Activated naive CD4-positive, alpha-beta T cell treated with Interleukin-2 at 50 U/mL for 16 hours (primary cell): ENCODE results near the gene EPB41L4A.
"Not testable (repeated sequence)": the region's sequence is repeated elsewhere in the genome, so short reads cannot be mapped to it uniquely, and the experiment has no call there.

ENCODE experiments used
- DNase-seq: peaks from one replicate; pipeline ENCODE4 v3.0.0-alpha.2; 2020

The EPB41L4A gene

DNA sequence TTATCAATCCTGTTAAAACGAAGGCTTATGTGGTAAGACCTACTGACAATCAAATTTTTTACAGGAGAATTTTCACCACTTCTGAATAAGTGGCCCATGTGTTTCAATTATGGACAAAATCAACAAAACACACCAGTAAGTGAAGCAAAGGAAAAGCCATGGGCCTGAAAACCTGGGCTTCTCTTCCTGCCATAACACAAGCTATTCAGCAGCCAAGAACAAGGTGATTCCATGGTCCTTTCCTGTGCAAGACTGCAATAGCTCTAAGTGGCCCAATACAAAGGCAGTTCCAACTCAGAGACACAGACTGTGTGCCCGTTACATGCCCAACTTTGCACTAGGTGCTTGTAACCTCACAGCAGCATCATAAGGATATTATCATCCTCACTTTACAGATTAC lies 168.5 kb downstream of the EPB41L4A start:
- DNase-seq: no peak

DNA sequence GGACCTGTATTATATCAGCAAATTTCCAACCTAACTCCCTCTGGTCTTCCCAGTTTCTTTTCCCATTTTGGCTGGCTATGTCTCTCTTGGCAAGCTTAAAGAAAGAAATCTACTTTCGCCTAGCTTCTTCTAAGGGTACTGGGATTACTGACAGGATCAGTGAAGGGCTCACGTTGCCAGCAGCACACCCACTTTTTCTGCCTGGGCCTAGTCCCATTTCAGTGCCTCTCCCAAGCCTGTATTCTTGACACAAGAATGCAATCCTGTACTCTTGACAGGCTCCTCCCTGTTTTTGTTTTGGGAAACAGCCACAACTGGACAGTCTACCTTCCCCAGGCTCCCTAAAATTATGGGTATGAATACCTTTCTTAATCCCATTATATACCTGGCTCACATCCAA lies 170.5 kb downstream of the EPB41L4A start:
- DNase-seq: no peak

DNA sequence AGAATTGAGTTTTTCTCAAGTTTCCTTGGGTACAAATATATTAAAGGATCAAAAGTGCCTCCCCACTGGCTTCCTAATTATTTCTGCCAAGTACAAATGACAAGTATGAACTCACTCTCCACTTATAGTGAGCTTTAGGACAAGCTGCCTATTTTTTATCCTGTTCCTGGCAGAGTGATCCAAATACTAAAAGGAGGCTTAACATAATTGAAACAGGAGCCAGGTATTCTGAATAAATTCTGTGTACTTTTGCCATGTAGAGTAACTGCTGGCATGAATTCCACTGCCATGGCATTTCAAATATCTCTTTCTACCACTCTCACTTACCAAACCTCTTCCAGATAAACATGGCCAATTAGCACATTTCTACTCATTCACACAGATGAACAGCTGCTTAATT lies 171.1 kb downstream of the EPB41L4A start:
- no peak for DNase-seq

DNA sequence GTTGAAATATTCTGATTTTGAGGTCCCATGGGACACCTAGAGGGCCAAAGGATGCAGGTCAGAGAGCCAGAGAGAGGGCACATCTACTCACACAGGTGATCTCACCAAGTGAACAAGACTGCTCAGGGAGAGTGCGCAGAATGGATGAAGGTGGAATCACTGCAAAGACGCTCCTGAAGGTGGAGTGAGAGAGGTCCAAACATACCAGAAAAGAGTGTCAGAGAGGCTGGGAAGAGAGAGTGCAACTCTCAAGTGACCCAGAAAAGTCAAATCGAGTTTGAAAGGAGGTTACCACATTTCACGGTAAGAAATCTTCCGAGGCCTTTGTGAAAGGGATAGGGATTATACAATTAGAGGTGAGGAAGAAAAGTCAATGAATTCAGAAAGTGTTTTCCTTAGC lies 173.4 kb downstream of the EPB41L4A start:
- no peak for DNase-seq

DNA sequence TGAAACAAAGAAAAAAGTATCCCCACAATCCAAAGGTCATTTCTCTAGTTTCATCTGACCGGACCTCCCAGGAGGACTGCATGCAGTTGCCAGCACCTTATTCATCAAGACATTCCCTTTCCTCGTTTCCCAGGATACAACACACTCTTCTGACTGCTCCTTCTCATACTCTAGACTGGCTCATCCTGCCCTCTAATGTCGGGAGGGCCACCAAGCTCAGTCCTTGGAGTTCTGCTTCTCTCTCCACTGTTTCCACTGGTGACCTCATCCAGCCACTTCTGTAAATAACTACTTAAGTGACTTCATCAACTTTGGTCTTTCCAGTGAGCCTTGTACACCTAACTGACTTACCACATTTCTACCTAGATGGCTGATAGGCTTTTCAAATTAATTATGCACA lies 179.1 kb downstream of the EPB41L4A start:
- DNase-seq: no peak

DNA sequence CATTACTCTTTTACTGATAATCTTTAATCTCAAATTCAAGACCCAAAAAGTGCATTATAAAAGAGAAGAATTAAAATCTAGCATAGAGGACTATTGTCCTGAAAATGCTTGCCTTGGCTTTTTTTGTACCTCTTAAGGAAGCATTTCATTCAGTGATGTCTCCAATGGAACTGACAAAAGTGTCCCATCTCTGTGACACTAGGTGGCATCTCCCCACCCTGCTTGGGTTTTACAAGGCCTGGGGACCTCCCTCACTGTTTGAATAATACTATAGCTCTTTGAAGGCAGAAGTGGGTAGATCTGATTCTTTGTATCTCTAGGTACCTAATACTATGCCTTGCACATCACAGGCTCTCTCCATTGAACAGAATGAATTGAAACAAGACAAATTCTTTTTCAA lies 180.6 kb downstream of the EPB41L4A start:
- no peak for DNase-seq

DNA sequence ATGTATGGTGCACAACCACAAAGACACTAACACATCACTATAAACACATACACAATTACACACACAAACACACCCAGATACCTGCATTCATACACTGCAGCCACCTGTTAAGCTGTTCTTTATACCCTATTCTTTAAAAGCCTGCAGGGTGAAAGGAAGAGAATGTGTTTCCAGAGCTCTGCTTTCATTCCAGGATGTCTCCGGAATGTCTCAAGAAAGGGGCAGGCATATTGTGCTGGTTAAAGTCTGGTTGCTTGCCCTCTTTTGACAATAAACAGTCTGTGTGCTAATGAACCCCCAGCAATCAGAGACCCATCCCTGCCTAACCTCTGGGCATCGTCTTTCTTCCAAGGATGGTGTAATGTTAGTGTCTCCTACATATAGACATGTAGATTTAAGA lies 181.6 kb downstream of the EPB41L4A start:
- DNase-seq: no peak

DNA sequence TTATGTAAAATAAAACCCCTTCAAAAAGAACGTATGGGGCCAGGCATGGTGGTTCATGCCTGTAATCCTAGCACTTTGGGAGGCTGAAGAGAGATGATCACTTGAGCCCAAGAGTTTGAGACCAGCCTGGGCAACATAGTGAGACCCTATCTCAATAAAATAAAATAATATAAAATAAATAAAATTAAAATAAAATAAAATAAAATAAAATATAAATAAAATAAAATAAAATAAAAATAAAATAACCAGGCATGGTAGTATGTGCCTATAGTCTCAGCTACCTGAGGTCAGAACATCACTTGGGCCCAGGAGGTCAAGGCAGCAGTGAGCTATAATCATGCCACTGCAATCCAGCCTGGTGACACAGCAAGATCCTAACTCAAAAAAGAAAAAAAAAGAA lies 185.1 kb downstream of the EPB41L4A start:
- DNase-seq: no peak

DNA sequence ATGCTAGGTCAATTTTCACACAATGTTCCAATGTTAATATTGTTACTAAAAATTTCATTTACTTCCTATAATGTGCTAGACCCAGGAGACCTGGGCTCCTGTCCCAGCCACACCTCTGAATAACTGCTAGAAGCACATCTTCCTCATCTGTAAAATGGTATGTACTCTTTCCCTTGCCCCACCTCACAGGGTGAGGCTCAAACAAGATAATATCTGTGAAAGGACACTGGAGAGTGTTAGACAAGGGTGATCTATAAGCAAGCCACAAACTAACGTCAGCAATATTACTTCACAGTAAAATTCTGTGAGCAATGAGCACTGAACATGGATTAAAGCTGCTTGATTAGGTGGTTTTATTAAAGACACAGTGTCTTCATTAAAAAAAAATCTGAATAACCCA lies 186.4 kb downstream of the EPB41L4A start:
- DNase-seq: no peak

DNA sequence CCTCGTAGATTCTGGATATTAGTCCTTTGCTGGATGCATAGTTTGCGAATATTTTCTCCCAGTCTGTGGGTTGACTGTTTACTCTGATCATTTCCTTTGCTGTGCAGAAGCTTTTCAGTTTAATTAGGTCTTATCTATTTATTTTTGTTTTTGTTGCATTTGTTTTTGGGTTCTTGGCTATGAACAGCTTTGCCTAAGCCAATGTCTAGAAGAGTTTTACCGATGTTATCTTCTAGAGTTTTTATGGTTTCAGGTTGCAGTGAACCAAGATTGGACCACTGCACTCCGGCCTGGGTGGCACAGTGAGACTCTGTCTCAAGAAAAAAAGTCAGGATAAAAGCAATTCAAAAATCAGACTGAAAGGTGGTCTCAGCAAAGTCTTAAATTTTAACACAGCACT lies 188.5 kb downstream of the EPB41L4A start:
- DNase-seq: no peak

DNA sequence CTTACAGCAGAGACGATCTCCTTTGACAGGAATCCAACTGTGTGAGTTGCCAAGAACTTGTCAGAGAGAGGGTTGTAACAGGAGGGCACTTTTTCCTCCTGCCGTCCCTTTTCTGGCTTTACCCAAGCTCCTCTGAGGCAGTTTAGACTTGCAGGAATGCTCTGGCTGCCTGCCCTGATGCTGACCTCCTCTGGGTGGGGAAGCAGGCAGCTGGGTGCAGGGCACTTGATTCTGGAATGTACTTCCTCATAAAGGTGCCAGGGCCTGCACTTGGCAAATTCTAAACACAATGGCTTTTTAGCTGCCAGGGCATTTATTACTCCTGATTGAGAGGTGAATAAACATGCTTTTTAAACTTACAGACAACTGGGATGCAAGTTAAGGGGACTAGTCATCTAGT lies 190.4 kb downstream of the EPB41L4A start:
- DNase-seq: no peak

DNA sequence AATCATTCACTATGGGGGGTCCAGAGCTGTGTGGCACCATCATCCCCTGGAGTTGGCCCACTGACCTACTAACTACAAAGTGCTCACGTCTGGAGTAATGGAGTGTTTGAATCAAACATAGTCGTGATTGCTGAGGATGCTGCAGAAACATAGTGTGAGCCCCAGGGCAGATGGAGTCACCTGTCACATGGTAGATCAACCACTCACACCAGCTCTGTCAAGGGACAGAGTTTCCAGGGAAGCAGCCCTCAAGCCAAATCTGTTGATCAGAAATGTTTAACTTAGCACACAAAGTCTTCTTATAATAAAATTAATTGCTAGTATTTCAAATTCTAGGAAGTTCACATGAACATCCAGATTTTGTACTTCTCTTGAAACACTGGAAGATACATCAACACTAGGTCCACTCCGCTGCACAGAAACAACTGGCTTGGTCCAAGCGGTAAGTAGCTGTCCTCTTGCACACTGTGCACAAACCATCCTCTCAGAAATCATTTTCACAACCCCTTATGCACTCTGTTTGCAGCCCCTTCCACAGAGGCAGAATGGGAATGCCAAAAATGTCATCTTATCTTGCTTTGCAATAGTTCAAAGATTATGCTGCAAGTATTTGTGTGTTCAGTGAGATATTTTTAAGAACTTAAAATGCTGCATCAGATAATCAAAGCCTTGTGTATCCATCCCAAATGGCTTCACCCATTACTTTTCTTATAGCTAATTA lies 191.0 kb downstream of the EPB41L4A start:
- no peak for DNase-seq

DNA sequence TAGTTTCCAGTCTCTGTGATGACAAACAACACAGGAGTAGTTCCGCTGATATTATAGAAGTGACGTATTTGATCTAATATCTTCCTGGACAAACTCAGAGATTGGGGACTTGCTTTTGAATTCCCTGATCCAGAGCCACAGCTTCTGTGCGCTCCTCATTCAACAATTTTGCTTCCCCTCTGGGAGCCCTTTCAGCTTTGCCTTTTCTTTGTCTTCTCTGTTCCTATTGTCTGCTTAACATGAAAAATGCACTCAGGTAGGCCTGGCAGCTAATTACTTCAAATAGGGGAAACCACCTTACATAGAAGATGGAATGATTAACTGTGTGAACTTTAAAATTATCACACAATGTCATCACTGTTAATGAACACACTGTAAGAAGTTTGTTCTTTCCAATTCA lies 192.9 kb downstream of the EPB41L4A start:
- DNase-seq: no peak

DNA sequence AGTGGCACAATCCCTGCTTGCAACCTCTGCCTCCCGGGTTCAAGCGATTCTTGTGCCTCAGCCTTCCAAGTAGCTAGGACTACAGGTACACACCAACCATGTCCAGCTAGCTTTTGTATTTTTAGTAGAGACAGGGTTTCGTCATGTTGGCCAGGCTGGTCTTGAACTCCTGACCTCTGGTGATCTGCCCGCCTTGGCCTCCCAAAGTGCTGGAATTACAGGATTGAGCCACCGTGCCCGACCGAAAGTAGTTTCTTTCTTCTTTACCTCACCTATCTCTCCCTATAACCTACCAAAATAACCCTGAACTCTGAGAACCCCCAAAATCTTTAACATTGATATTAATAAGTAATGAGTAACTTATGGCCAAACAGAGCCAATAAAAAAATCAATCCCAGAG lies 196.1 kb downstream of the EPB41L4A start:
- not testable (repeated sequence) for DNase-seq

DNA sequence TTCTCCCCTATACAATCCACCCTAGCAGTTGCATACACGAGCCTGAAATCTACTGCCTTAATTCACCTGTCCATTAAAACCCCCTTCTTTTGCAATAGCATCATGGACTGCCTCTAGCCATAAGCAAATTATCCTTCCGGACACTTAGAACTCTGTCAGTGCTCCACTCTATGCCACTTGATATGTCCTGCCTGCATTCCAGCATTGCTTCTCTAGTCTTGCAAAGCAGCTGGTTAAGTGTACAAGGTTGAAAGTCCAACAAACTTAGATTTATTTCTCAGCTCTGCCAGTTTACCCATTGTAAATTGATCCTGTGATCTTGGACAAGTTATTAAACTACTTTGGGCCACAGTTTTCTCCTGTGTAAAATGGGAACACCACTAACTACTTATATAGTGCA lies 197.9 kb downstream of the EPB41L4A start:
- no peak for DNase-seq

DNA sequence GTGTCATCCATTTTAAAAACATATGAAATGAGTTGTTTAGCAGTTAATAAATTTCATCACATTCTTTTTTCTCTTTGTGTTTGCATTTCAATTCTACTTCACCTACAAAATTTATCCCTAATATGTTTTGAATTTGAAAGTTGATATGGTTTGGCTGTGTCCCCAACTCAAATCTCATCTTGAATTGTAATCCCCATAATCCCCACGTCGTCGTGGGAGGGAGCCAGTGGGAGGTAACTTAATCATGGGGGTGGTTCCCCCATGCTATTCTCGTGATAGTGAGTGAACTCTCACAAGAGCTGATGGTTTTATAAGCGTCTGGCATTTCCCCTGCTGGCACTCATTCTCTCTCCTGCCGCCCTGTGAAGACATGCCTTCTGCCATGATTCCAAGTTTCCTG lies 200.1 kb downstream of the EPB41L4A start:
- no peak for DNase-seq

DNA sequence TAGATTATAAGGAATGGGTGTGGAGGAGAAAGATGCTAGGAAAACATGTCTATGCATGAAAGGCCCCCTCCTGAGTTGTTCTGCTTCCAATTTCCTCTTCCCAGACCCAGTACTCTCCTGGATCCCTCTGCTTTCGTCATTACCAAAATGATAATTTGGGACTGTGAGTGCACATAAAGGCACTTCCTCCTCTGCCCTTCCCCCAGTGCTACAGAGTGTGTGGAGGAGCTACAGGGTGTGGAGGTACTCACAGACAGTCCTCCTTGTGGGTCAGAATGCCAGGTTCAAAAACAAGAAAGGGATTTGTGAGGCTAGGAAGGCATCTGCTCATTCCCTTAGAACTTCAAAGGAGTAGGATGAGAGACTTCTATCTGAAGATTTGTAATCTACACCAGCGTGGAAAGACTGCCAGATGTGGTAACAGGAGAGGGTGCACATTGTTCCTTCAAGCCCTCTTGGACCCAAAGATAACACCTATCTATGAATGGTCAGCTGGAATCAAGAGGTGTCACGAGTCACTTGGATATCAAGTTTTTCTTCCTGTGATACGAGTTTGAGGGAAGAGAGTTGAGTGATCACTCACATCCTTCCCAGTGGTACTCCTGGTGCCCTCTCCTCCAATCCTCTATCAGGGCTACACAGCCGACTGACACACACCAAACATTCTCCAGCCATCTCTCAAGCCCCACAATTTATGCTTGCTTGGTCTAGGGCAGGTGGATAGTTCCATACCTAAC lies 201.1 kb downstream of the EPB41L4A start:
- no peak for DNase-seq

DNA sequence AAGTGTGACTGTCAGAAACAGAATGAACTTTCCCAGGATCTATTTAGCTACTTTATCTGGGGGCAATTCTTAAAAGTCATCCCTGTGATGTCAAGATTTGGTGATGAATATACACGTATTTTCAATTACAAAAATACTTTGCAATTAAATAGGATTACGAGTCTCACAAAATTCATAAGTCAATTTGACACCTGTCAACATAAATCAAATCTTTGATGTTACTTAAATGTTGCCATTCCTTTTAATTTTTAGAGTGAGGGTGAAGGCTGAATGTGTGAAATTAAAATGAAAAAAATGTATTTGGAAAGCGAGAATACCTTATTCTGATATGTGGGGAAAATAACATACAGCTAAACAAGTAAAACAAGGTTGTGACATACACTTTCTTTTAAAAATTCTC lies 202.9 kb downstream of the EPB41L4A start:
- DNase-seq: no peak

DNA sequence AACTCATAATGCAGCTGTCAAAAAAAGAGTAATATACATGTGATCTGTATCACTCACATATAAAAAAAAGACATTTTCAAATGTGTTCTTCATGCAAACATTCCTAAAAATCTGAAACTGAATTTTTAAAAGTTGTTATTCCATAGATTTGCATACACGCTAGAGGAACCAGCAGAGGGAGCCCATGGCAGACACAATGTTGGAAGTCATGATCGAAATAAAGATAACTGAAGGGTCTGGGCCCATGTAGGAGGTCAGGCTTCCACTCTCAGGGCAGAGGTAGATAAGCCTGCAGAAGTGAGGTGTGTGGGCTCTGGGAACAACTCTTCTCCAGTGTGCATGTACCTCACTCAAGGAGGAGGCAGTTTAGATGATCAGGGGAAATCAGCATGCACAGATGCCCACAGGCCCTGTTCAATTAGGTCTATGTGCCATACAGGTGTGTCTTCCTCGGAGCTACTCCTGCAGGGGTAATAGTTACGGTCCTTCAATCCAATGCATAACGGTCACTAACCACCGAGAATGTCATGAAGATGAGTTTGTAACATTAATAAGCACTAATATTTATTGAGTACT lies 208.6 kb downstream of the EPB41L4A start:
- DNase-seq: no peak

DNA sequence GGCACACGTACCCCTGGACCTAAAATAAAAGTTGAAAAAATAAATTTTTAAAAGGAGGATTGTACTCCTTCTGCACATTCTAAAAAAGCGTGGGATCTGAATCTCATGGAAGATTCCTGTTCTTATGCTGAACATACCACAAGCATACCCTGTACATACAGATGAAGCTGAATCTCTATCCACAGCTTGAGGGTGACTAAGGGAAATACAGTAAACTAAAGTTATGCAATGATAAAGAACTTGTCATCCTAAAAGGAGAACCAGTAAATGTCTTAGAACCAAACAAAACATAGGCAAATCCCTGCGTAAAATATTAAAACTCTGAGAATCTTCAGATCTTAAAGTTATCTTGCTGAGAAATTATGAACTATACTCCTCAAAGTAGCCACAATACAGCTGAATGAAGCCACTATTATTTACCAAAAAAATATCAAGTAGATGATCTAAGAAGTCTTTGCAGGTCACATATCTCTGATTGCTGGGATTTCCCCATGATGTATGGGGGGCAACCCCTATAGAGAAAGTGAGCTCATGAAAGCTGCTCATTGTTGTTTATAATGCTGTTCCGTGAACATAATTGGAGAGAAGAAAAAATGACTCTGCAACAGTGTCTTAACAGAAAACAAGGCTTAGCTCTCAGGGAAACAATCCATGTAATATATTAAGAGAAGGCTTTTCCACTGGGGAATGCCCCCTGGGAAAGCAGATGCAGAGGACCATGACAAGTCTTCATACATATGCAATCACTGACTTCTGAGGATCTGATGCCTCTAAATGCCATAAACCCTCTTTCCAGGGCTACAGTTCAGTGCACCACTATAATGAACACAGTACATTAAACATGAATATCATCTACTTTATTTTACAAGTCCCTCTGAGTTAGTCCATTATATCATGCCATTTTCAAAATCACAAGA lies 210.1 kb downstream of the EPB41L4A start:
- DNase-seq: no peak

DNA sequence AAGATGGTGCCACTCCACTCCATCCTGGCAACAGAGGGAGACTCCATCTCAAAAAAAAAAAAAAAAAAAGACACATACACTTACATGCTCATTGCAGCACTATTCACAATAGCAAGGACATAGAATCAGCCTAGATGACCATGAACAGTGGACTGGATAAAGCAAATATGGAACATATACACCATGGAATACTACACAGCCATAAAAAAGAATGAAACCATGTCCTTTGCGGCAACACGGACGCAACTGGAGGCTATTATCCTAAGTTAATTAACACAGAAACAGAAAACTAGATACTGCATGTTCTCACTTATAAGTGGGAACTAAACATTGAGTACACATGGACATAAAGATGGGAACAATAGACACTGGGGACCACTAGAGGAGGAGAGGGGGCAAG lies 210.9 kb downstream of the EPB41L4A start:
- not testable (repeated sequence) for DNase-seq

DNA sequence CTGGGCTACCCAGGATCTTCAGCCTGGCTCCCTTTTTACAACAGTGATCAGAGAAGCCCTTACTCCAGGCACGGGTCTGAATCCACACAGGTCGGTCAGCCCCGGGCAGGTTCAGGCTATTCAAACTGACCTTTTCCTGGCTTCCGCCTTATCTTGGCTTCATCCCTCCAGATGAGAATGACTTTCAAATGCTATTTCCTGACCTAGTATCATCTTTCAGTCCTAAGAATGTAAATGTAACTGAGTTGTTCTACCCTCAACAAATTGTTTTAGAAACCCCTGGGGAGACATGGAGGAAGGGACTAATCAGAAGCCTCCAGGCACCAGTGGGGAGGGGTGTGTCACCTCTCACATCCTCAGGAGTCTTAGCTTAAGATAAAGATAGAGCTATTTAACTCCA lies 213.2 kb downstream of the EPB41L4A start:
- DNase-seq: no peak

DNA sequence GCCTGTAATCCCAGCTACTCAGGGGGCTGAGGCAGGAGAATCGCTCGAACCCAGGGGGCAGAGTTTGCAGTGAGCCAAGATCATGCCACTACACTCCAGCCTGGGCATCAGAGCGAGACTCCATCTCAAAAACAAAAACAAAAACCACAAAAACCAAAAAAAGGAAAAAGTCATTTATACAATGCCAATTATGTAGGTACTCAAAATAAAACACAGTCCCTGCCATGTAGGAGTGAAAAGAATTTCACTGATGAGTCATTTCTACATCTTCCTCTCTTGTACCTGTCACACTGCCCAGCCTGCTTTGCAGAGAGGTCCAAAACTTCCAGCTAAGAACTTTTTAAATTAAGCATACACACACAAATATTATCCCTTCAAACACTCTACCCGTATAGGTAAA lies 215.8 kb downstream of the EPB41L4A start:
- no peak for DNase-seq
